ENCODE data around the gene PPP6R3. TPM values are rescaled to one million over a fixed set of nuclear protein-coding genes. Genes with fewer than 3 reads are reported as not detected.

The PPP6R3 gene
- total and polyA plus RNA-seq, 2 donors (not counting 3 experiments of a cell fraction or from before 2014, with no cell fraction given): 31.7 to 98.8 TPM

GRCh38 chr11:68440224-68440623 lies 20.3 kb upstream of the PPP6R3 start:
- no TSS peak for BruUV-seq (replicated peaks)
- dilution Hi-C loops (cut with MboI; ENCODE audit: extremely low pct_ligation_motif_present, low sequenced_read_pairs) (no loop called here), intact Hi-C loops (cut with micrococcal nuclease) (no loop called here)
- Histone ChIP-seq H3K4me2 (ENCODE audit: insufficient read depth, low read length) (no peak overlapping the region), H3K4me1 (ENCODE audit: control insufficient read depth, extremely low read depth, insufficient read depth, low read length) (peaks cover 16% of the 10 kb centered on the region), H3K9me3 (replicated peaks; ENCODE audit: control insufficient read depth, insufficient read depth, low read length) (no peaks in the 10 kb centered on the region), H3K4me3 (replicated peaks in 1 of 3; ENCODE audit: insufficient read depth in 1 of 3, low read depth in 1 of 3, low read length in 3 of 3) (no peak overlapping the region), H3K27me3 (ENCODE audit: control insufficient read depth in 2 of 2, insufficient read depth in 2 of 2, low read length in 2 of 2) (no peaks in the 10 kb centered on the region), H2AFZ (ENCODE audit: low read depth, low read length) (no peak overlapping the region), H3K79me2 (ENCODE audit: control insufficient read depth, insufficient read depth, low read length) (no peaks in the 10 kb centered on the region), H3K9me1 (replicated peaks; ENCODE audit: control insufficient read depth, extremely low read depth, insufficient read depth, low read length) (no peaks in the 10 kb centered on the region), H3K36me3 (ENCODE audit: control insufficient read depth in 2 of 2, extremely low read depth in 1 of 2, insufficient read depth in 2 of 2, low read length in 2 of 2) (peaks cover 0 to 30% of the 10 kb centered on the region in 2 experiments), H3K27ac (ENCODE audit: insufficient read depth, low read depth, low read length) (no peak overlapping the region), H4K20me1 (replicated peaks; ENCODE audit: control insufficient read depth, extremely low read depth, insufficient read depth, low read length) (no peaks in the 10 kb centered on the region), H3K9ac (replicated peaks; ENCODE audit: extremely low read depth, insufficient read depth, low read length) (no peak overlapping the region)
- POLR2A ChIA-PET: no interaction called here
- no peak for DNase-seq (ENCODE audit: low read depth, low spot score)
- CTCF ChIA-PET: interaction anchor here (1.4 kb wide), 1 partner anchor 26 kb away, joined by 4 read pairs; no protein-coding TSS in a partner anchor
- FAIRE-seq: no peak
- TF ChIP-seq FOS (IDR thresholded peaks at IDR 0.05; ENCODE audit: borderline replicate concordance, insufficient read depth, low read length) (no peak), MYC (IDR thresholded peaks at IDR 0.05; ENCODE audit: low read depth, low read length) (no peak), POLR2A (IDR thresholded peaks at IDR 0.05; ENCODE audit: low read depth, low read length) (no peak), EZH2 (IDR thresholded peaks at IDR 0.05; ENCODE audit: borderline replicate concordance, low read depth, low read length, severe bottlenecking) (no peak), GATA2 (IDR thresholded peaks at IDR 0.05; ENCODE audit: insufficient read depth, insufficient read length, low read depth, low read length) (no peak), CTCF (IDR thresholded peaks at IDR 0.05; ENCODE audit: extremely low read depth in 1 of 2, insufficient read depth in 1 of 2, low read depth in 1 of 2, low read length in 2 of 2) (no peak), MAX (IDR thresholded peaks at IDR 0.05; ENCODE audit: insufficient read depth, insufficient read length) (no peak), POLR2AphosphoS5 (IDR thresholded peaks at IDR 0.05; ENCODE audit: insufficient read depth, low read depth, low read length) (no peak), JUN (IDR thresholded peaks at IDR 0.05; ENCODE audit: borderline replicate concordance, insufficient read depth, insufficient read length, low read depth) (no peak)

Data from endothelial cell of umbilical vein (primary cell).